Smooth muscle cell (in vitro differentiated cells): Measurements from ENCODE around the gene STUM. TPM values are rescaled to one million over a fixed set of nuclear protein-coding genes. Genes with fewer than 3 reads are reported as not detected.

ENCODE experiments used
- DNase-seq: peaks from one replicate; lab custom pipeline; 2025; ENCODE audit not compliant: unreplicated experiment; lab: John Stamatoyannopoulos, UW
- H2AFZ ChIP-seq: fragments of 200-600 bp; sonication (generic); 2 replicates; pipeline ENCODE4 v1.6.0; 2016; ENCODE audit warnings: antibody characterized with exemption, low read depth, mild to moderate bottlenecking
- H3F3A ChIP-seq: fragments of 200-600 bp; sonication (generic); 2 replicates; pipeline ENCODE4 v1.6.0; 2017; ENCODE audit warnings: antibody characterized with exemption, low read depth
- H3K27ac ChIP-seq: fragments of 200-600 bp; sonication (generic); 2 replicates; pipeline ENCODE4 v1.5.1; 2016; ENCODE audit warnings: low read depth, mild to moderate bottlenecking
- H3K27me3 ChIP-seq: fragments of 200-600 bp; sonication (generic); 2 replicates; pipeline ENCODE4 v1.6.1; 2016; ENCODE audit warnings: low read depth, mild to moderate bottlenecking
- H3K36me3 ChIP-seq: fragments of 200-600 bp; sonication (generic); 2 replicates; pipeline ENCODE4 v1.5.1; 2016; ENCODE audit warnings: low read depth
- H3K4me1 ChIP-seq: fragments of 200-600 bp; sonication (generic); 2 replicates; pipeline ENCODE4 v1.5.1; 2016; ENCODE audit warnings: low read depth
- H3K4me2 ChIP-seq: fragments of 200-600 bp; sonication (generic); 2 replicates; pipeline ENCODE4 v1.6.0; 2016; ENCODE audit warnings: mild to moderate bottlenecking
- H3K4me3 ChIP-seq: fragments of 200-600 bp; sonication (generic); 2 replicates; pipeline ENCODE4 v1.5.1; 2016; ENCODE audit warnings: mild to moderate bottlenecking
- H3K79me2 ChIP-seq: fragments of 200-600 bp; sonication (generic); 2 replicates; pipeline ENCODE4 v1.6.0; 2016; ENCODE audit warnings: low read depth, mild to moderate bottlenecking
- H3K9ac ChIP-seq: fragments of 200-600 bp; sonication (generic); 2 replicates; pipeline ENCODE4 v1.6.0; 2016; ENCODE audit warnings: low read depth
- H3K9me3 ChIP-seq: fragments of 200-600 bp; sonication (generic); replicated peaks from 2 replicates; pipeline ENCODE4 v1.5.1; 2016; ENCODE audit warnings: low read depth
- H4K20me1 ChIP-seq: fragments of 200-600 bp; sonication (generic); 2 replicates; pipeline ENCODE4 v1.6.0; 2016; ENCODE audit warnings: low read depth
- CTCF ChIP-seq: fragments of 200-600 bp; sonication (generic); IDR thresholded peaks from 2 replicates; pipeline ENCODE4 v1.5.1; 2017; ENCODE audit warnings: borderline replicate concordance, mild to moderate bottlenecking, antibody characterized with exemption; ENCODE audit not compliant: insufficient read depth, poor library complexity, severe bottlenecking
- WGBS: methylation state at CpG from one replicate; pipeline ENCODE4 v1.1.7; 2016; ENCODE audit warnings: low lambda C conversion rate; 5-methylcytosine and 5-hydroxymethylcytosine counted together
- polyA plus RNA-seq: library from polyadenylated mRNA; unstranded; fragments of >200 nt; fragmentation: Nextera tagmentation; extraction: Ambion mirVana; gene quantifications from 2 replicates; pipeline ENCODE4 v1.2.1, GENCODE V29; 2016
- total RNA-seq: library from RNA; depleted of rRNA; stranded (reverse); fragments of >200 nt; gene quantifications from 2 replicates; pipeline ENCODE4 v1.2.3, GENCODE V29; 2014

The STUM gene
- total and polyA plus RNA-seq, 2 experiments from 2014 or later, result 0.04 TPM; not detected in 1

- no peak for TF ChIP-seq CTCF
- Histone ChIP-seq H3K4me1 (peaks cover 15% of the 10 kb centered on the region), H3K4me3 (no peak overlapping the region), H3K27me3 (no peaks in the 10 kb centered on the region), H2AFZ (no peak overlapping the region), H3K9ac (no peak overlapping the region), H3K4me2 (no peak overlapping the region), H3K9me3 (no peaks in the 10 kb centered on the region), H3K36me3 (no peaks in the 10 kb centered on the region), H3F3A (no peaks in the 10 kb centered on the region), H4K20me1 (no peaks in the 10 kb centered on the region), H3K79me2 (no peaks in the 10 kb centered on the region), H3K27ac (no peak overlapping the region)
- 89% methylated on average over 4 of the region's 4 CpGs for WGBS
- no peak for DNase-seq
These were observed 51.7 kb downstream of the STUM start for GRCh38 chr1:226600254-226600653.

- TF ChIP-seq CTCF, result no peak
- H3K36me3 ChIP-seq, result no peaks in the 10 kb centered on the region
- WGBS, result 94% methylated on average over 9 of the region's 9 CpGs
These were observed 52.9 kb downstream of the STUM start for GRCh38 chr1:226601456-226601855.

GRCh38 chr1:226602186-226603021, 53.8 kb downstream of the STUM start:
- no peaks in the 10 kb centered on the region for H3K79me2 ChIP-seq
- TF ChIP-seq CTCF, result no peak

More at GRCh38 chr1:226601456-226601855, 52.9 kb downstream of the STUM start:
- H3K27ac ChIP-seq, result no peak overlapping the region
- H3F3A ChIP-seq, result no peaks in the 10 kb centered on the region
- no peak for DNase-seq
- no peaks in the 10 kb centered on the region for H3K79me2 ChIP-seq
- H3K4me2 ChIP-seq, result no peak overlapping the region
- no peak overlapping the region for H3K4me3 ChIP-seq
- no peak overlapping the region for H2AFZ ChIP-seq
- H3K9ac ChIP-seq, result no peak overlapping the region
- H3K27me3 ChIP-seq, result no peaks in the 10 kb centered on the region
- H3K9me3 ChIP-seq, result no peaks in the 10 kb centered on the region
- no peaks in the 10 kb centered on the region for H4K20me1 ChIP-seq
- H3K4me1 ChIP-seq, result peaks cover 15% of the 10 kb centered on the region

More at GRCh38 chr1:226602186-226603021, 53.8 kb downstream of the STUM start:
- Histone ChIP-seq H3K4me3 (no peak overlapping the region), H3K9me3 (no peaks in the 10 kb centered on the region), H3K4me2 (peak overlapping the region; percentile 33), H3K9ac (no peak overlapping the region), H4K20me1 (no peaks in the 10 kb centered on the region), H3K4me1 (peaks cover 15% of the 10 kb centered on the region), H3K27ac (no peak overlapping the region), H3K36me3 (no peaks in the 10 kb centered on the region), H3F3A (no peaks in the 10 kb centered on the region), H2AFZ (no peak overlapping the region), H3K27me3 (no peaks in the 10 kb centered on the region)
- WGBS, result 70% methylated on average over 24 of the region's 24 CpGs
- no peak for DNase-seq
